ENCODE data around the gene TMEM250. TPM values are rescaled to one million over a fixed set of nuclear protein-coding genes. Genes with fewer than 3 reads are reported as not detected.

The TMEM250 gene
- total RNA-seq, 1 experiment from 2014 or later, result 48.4 TPM

DNA sequence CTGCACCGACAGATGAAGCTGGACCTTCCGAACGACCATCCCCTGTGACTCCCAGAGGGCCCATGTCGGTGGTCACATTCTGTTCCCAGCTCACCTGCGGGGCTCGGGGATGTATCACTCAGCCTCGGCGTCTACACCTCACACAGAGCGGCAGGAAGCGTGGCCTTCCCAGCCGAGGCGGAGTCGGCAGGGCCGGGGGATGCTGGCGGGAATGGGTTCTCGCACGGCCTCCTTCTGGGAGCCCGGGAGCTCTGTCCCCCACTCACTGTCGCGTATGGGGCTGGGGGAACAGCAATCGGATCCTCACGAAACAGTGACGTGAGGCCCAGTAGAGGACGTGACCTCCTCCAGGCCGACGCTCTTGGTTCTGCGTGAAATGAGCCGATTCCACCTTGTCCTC, 44.0 kb downstream of the TMEM250 start:
- Histone ChIP-seq H3K27me3 (replicated peaks; ENCODE audit: insufficient read depth, low read depth, low read length, poor library complexity) (no peaks in the 10 kb centered on the region), H3K9me3 (ENCODE audit: low read depth, low read length, poor library complexity, severe bottlenecking) (no peaks in the 10 kb centered on the region), H3K27ac (ENCODE audit: low read depth, low read length, poor library complexity, severe bottlenecking) (no peak overlapping the region), H3K36me3 (ENCODE audit: insufficient read depth, low read length, poor library complexity, severe bottlenecking) (no peaks in the 10 kb centered on the region), H3K4me3 (ENCODE audit: low read depth, low read length, poor library complexity, severe bottlenecking) (no peak overlapping the region), H3K4me1 (ENCODE audit: insufficient read depth, low read length, poor library complexity, severe bottlenecking) (no peaks in the 10 kb centered on the region)
- TF ChIP-seq EZH2 (IDR thresholded peaks at IDR 0.05; ENCODE audit: borderline replicate concordance, low read depth, low read length, poor library complexity, severe bottlenecking), result no peak
- TF ChIP-seq, protein P1, sequence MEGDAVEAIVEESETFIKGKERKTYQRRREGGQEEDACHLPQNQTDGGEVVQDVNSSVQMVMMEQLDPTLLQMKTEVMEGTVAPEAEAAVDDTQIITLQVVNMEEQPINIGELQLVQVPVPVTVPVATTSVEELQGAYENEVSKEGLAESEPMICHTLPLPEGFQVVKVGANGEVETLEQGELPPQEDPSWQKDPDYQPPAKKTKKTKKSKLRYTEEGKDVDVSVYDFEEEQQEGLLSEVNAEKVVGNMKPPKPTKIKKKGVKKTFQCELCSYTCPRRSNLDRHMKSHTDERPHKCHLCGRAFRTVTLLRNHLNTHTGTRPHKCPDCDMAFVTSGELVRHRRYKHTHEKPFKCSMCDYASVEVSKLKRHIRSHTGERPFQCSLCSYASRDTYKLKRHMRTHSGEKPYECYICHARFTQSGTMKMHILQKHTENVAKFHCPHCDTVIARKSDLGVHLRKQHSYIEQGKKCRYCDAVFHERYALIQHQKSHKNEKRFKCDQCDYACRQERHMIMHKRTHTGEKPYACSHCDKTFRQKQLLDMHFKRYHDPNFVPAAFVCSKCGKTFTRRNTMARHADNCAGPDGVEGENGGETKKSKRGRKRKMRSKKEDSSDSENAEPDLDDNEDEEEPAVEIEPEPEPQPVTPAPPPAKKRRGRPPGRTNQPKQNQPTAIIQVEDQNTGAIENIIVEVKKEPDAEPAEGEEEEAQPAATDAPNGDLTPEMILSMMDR (conservative IDR thresholded peaks at IDR 0.05; ENCODE audit: low read depth, low read length), result no peak
- ChIA-PET POLR2A (ENCODE audit: low non-redundant PET) (no interaction called here), CTCF (no interaction called here)
- DNase-seq (ENCODE audit: low spot score), result no peak
- BruUV-seq (replicated peaks), result no TSS peak
- intact Hi-C loops (cut with micrococcal nuclease; ENCODE audit: unreplicated experiment), result no loop called here

Other genes with a start within 250 kb of the TMEM250 start
- 51.0 and 52.3 TPM in 2 replicates for gene CAMSAP1, start 211.3 kb downstream of the TMEM250 start, total RNA-seq (2021)
- 58.2 and 63.8 TPM in 2 replicates for gene UBAC1, start 157.5 kb downstream of the TMEM250 start, total RNA-seq (2021)
- gene NACC2, start 23.6 kb downstream of the TMEM250 start, total RNA-seq (2021), result 19.5 and 22.7 TPM in 2 replicates
- 0.11 TPM in 1 of 2 replicates, not detected in the other for gene LHX3, start 86.3 kb upstream of the TMEM250 start, total RNA-seq (2021)
- 38.0 and 43.7 TPM in 2 replicates for gene QSOX2, start 126.9 kb upstream of the TMEM250 start, total RNA-seq (2021)
- gene CCDC187, start 185.2 kb upstream of the TMEM250 start, total RNA-seq (2021), result not detected in 2 replicates
- gene GPSM1, start 208.7 kb upstream of the TMEM250 start, total RNA-seq (2021), result 36.4 and 48.5 TPM in 2 replicates
- gene DNLZ, start 244.9 kb upstream of the TMEM250 start, total RNA-seq (2021), result 32.7 and 37.3 TPM in 2 replicates